ENCODE data around the gene TWIST2. TPM values are rescaled to one million over a fixed set of nuclear protein-coding genes. Genes with fewer than 3 reads are reported as not detected.

The TWIST2 gene
- total RNA-seq, 1 experiment from 2014 or later = 0.22 TPM

GRCh38 chr2:238878051-238878735, 30.3 kb downstream of the TWIST2 start:
- no peak for DNase-seq
- H2BK15ac ChIP-seq (ENCODE audit: low read depth, low read length) = no peak overlapping the region
- H3K14ac ChIP-seq (ENCODE audit: insufficient read depth, low read length) = no peak overlapping the region
- no peak overlapping the region for H2BK20ac ChIP-seq (ENCODE audit: low read depth, low read length, poor library complexity, severe bottlenecking)
- no peak overlapping the region for H3K9ac ChIP-seq (ENCODE audit: extremely low read depth, insufficient read length, low read length)
- Mint-ChIP-seq H3K36me3 (ENCODE audit: insufficient read depth in 1 of 3, low read depth in 3 of 3) (no peaks in the 10 kb centered on the region), H3K9me3 (peaks cover 2 to 3% of the 10 kb centered on the region in 2 experiments; a peak in 1 of 5 replicates), H3K27ac (no peak overlapping the region), H3K4me1 (no peaks in the 10 kb centered on the region), H3K27me3 (ENCODE audit: low read depth) (peaks cover 27% of the 10 kb centered on the region), H3K4me3 (no peak overlapping the region)
- H3K27ac ChIP-seq (ENCODE audit: insufficient read length, low read depth, low read length) = no peak overlapping the region
- no peak overlapping the region for H2BK5ac ChIP-seq (ENCODE audit: insufficient read length, low read length)
- TF ChIP-seq CTCF (conservative IDR thresholded peaks at IDR 0.05) = no peak
- H3K4me1 ChIP-seq (ENCODE audit: insufficient read depth, low read length) = no peaks in the 10 kb centered on the region
- no CpG with 5 or more reads among the region's 8 CpGs for WGBS (ENCODE audit: extremely low coverage, insufficient read length, low lambda C conversion rate)
- H3K4ac ChIP-seq (ENCODE audit: low read depth, low read length) = no peak overlapping the region
- no peaks in the 10 kb centered on the region for H3K79me1 ChIP-seq (ENCODE audit: insufficient read depth, low read depth, low read length, poor library complexity, severe bottlenecking)
- H4K8ac ChIP-seq (replicated peaks; ENCODE audit: insufficient read length, low read depth, low read length) = no peak overlapping the region
- H3K9me3 ChIP-seq (ENCODE audit: control insufficient read depth, low read depth, low read length) = no peaks in the 10 kb centered on the region
- H2BK12ac ChIP-seq (ENCODE audit: insufficient read length, low read depth, low read length) = no peak overlapping the region
- H3K23me2 ChIP-seq (ENCODE audit: insufficient read length, low read depth, low read length, poor library complexity, severe bottlenecking) = no peaks in the 10 kb centered on the region
- no peak overlapping the region for H4K91ac ChIP-seq (ENCODE audit: insufficient read length, low read depth, low read length)
- H2BK120ac ChIP-seq (ENCODE audit: low read depth, low read length, poor library complexity, severe bottlenecking) = no peak overlapping the region
- no peak overlapping the region for H3T11ph ChIP-seq (ENCODE audit: low read length)
- H3K23ac ChIP-seq (ENCODE audit: insufficient read length, low read depth, low read length) = no peak overlapping the region
- no peak overlapping the region for H3K56ac ChIP-seq (ENCODE audit: insufficient read length, low read depth, low read length)
- H2AFZ ChIP-seq (ENCODE audit: low read length) = no peak overlapping the region
- H3K18ac ChIP-seq (ENCODE audit: insufficient read length, low read depth, low read length) = no peak overlapping the region
- no peaks in the 10 kb centered on the region for H3K79me2 ChIP-seq (ENCODE audit: insufficient read depth, low read length)
- no peak overlapping the region for H4K5ac ChIP-seq (ENCODE audit: insufficient read length, low read depth, low read length)
- no peaks in the 10 kb centered on the region for H4K20me1 ChIP-seq (ENCODE audit: control insufficient read depth, insufficient read depth, insufficient read length)
- no peaks in the 10 kb centered on the region for H3K27me3 ChIP-seq (ENCODE audit: insufficient read depth, low read length)
- no peak overlapping the region for H3K4me2 ChIP-seq (ENCODE audit: insufficient read depth, insufficient read length, low read length)
- no peak overlapping the region for H2AK5ac ChIP-seq (ENCODE audit: insufficient read length, low read length)

Measured in H9 (cell line).